ENCODE measurements around the gene NAA80.

Gene NAA80

DNA sequence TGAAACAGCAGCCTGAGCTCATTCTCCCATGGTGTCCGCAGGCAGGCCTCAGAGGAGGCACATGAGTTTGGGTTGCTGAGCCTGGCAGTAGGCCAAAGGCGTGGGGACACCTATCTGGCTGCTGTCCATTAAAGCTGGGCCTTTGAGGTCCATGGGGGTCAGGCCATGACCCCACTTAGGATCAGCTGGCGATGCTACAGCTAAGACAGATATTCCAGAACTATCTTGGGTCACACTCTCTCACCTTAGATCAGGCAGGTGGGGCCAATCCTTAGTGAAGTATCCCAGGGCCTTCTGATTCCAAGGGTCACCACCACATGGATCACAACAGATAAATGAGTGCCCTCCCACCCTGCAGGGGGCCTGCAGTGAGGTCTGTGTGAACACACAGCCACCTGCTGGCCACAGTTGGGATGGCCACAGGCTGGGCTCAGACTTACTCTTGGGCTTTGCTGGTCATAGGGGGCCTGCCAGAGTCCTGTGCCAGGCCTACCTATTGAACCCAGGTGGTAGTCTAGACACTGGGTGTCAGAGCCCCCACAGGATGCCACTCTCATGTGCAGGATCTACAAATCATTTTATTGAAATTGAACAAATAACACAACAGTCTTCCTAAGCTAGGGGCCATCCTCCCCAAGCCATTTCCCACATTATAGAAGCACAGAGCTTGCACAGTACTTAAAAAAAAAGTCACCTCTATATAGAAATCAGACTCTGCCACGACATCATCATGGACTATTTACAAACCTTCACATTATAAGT, 25.3 kb upstream of the NAA80 start:
- DNase-seq (ENCODE audit: low spot score), result peak; percentile 49
- TF ChIP-seq, protein P1, sequence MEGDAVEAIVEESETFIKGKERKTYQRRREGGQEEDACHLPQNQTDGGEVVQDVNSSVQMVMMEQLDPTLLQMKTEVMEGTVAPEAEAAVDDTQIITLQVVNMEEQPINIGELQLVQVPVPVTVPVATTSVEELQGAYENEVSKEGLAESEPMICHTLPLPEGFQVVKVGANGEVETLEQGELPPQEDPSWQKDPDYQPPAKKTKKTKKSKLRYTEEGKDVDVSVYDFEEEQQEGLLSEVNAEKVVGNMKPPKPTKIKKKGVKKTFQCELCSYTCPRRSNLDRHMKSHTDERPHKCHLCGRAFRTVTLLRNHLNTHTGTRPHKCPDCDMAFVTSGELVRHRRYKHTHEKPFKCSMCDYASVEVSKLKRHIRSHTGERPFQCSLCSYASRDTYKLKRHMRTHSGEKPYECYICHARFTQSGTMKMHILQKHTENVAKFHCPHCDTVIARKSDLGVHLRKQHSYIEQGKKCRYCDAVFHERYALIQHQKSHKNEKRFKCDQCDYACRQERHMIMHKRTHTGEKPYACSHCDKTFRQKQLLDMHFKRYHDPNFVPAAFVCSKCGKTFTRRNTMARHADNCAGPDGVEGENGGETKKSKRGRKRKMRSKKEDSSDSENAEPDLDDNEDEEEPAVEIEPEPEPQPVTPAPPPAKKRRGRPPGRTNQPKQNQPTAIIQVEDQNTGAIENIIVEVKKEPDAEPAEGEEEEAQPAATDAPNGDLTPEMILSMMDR (conservative IDR thresholded peaks at IDR 0.05; ENCODE audit: low read depth), result peak; percentile 86
- ChIA-PET CTCF (interaction anchor here (0.6 to 1.1 kb wide), 8 partner anchors 17 to 594 kb away, joined by 3 to 6 read pairs (median 3); partner anchors contain the start of genes IFRD2 and NPRL2), POLR2A (ENCODE audit: low non-redundant PET) (interaction anchor here (0.6 kb wide), 2 partner anchors 9 to 25 kb away, joined by 3 to 5 read pairs; partner anchors contain the start of genes HYAL3 and NAA80)
- H3K27ac ChIP-seq, result peak overlapping the region; percentile 97

DNA sequence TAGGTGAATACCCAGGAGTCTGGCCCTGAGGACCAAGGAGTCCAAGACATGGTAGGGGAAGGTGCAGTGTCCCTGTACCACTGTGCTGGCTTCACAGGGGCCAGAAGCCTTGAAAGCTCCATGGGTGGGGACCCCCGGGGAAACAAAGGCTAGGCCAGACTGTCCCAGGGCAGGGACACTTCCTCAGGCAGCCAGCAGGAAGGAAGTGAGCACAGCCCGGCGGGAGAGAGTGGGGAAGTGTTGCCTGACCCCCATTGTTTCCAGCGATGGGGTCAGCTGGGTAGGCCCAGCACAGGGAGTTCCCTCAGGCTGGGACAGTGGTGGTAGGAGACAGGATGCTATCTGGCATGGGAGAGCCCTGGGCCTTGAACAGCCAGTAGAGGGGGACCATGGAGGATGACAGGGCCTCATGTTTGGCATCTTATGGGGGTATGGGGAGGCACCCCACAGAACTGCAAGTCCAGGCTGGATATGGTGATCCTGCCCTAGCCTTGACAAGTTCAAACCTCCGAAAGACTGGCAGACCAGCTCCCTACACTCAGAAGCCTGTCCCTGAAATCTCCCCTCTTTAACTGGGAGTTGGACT, 24.5 kb upstream of the NAA80 start:
- POLR2A ChIA-PET (ENCODE audit: low non-redundant PET), result interaction anchor here (0.6 kb wide), 2 partner anchors 9 to 24 kb away, joined by 3 to 5 read pairs; partner anchors contain the start of genes HYAL3 and NAA80
- CTCF ChIA-PET, result interaction anchor here (0.6 to 1.1 kb wide), 4 partner anchors 18 to 31 kb away, joined by 3 to 5 read pairs (median 4); partner anchors contain the start of gene IFRD2
- no peak for DNase-seq (ENCODE audit: low spot score)
- TF ChIP-seq, protein P1 (conservative IDR thresholded peaks at IDR 0.05; ENCODE audit: low read depth), result no peak
- H3K27ac ChIP-seq, result peak overlapping the region; percentile 97

DNA sequence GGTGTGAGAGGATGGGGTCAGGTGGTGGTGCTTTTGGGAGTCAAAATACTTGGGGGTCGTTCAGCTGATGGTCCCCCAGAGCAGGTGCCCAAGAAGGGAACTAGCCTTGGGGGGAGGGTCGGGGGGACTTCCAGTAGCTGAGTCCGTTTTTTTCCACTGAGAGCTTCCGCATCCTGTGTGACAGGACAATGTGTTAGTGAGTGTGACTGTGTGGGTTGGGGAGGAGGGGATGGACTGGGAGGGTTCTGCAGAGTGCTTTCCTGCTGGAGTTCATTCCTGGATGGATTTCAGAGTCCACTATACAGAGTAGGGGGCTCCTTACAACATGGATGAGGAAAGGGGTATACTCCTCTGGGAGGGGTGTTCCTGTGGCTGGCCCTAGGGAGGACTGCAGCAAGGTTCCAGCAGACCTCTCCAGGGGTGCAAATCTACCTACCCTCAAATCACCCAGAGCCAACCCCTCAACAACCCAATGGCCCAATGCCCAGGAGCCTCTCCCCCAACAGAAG, 23.9 kb upstream of the NAA80 start:
- TF ChIP-seq, protein P1 (conservative IDR thresholded peaks at IDR 0.05; ENCODE audit: low read depth), result no peak
- ChIA-PET CTCF (no interaction called here), POLR2A (ENCODE audit: low non-redundant PET) (no interaction called here)
- DNase-seq (ENCODE audit: low spot score), result no peak
- peak overlapping the region; percentile 97 for H3K27ac ChIP-seq

DNA sequence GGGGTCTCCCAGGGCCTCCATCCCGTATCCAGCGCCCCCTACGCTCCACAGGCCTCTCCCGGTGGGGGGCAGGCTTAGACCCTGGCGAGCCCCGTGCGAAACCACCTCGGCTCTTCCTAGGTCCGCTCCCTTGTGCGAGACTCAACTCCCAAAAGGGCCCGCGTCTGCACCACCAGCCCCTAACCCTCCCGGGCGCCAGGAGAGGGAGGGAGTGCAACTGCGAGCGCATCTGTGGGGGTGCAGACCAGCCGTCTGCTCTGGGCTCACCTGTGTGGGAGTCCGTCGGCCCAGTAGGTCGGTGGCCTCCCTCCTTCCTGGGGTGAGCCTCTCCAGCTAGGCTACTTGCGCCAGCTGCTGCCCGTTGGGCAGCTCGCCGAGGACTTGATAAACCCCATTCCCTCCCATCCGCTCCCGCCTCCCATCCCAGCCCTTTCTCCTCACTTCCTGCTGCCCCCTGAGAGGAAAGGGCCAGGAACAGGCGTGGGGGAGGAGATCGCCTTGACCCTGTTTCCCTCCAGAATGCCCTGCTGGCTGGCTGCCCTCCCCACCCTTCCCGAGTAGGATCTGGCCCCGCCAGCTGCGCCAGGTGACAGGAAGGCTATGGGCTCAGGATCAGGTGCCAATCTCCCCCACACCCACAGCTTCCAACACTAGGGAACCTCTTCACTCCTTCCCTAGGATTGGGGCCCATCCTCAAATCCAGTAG, 23.3 kb upstream of the NAA80 start, which contains the start of gene HYAL2:
TSS of gene HYAL2 (minus strand) at position 360 of the 706 bp plus-strand sequence. CDS start 2,256 bp downstream, outside the sequence.
- no peak for DNase-seq (ENCODE audit: low spot score)
- POLR2A ChIA-PET (ENCODE audit: low non-redundant PET), result no interaction called here
- H3K27ac ChIP-seq, result peak within 1 kb of the TSS; percentile 97
- CTCF ChIA-PET, result no interaction called here
- TF ChIP-seq, protein P1 (conservative IDR thresholded peaks at IDR 0.05; ENCODE audit: low read depth), result no peak

DNA sequence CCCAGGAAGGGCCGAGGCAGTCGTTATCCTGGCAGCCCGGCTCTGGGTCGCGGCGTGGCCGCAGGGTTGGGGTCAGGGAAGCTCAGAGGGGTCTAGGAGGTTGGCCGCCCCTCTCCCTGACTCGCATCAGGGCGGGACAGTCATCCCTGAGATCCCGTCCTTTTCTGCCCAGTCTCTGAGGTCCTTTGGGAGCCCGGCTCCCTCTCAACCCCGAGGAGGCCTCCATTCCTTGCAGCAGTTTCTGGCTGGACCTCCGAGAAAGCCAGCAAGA, 22.8 kb upstream of the NAA80 start:
- TF ChIP-seq, protein P1 (conservative IDR thresholded peaks at IDR 0.05; ENCODE audit: low read depth), result no peak
- H3K27ac ChIP-seq, result peak overlapping the region; percentile 97
- ChIA-PET POLR2A (ENCODE audit: low non-redundant PET) (interaction anchor here (0.6 kb wide), 1 partner anchor 23 kb away, joined by 3 read pairs; no protein-coding TSS in a partner anchor), CTCF (no interaction called here)
- DNase-seq (ENCODE audit: low spot score), result no peak

Data from RWPE1 (cell line).